DOHH2 (cell line): Measurements from ENCODE around the gene ZNF385C.
A peak's percentile ranks its signal among the peaks of the same experiment; 100 is the strongest.

Experiments used
- H3F3A ChIP-seq: fragments of 200-600 bp; sonication (generic), shearing (Covaris generic); 2 replicates; pipeline ENCODE4 v1.6.0; 2016; ENCODE audit warnings: antibody characterized with exemption, mild to moderate bottlenecking; ENCODE audit not compliant: control insufficient read depth, insufficient read depth
- H3K27ac ChIP-seq: fragments of 200-600 bp; sonication (generic); 2 replicates; pipeline ENCODE4 v1.5.1; 2014; ENCODE audit warnings: low read depth, mild to moderate bottlenecking, low read length, moderate library complexity
- H3K27me3 ChIP-seq: fragments of 200-600 bp; sonication (generic); 2 replicates; pipeline ENCODE4 v1.6.1; 2014; ENCODE audit warnings: mild to moderate bottlenecking, low read length, mixed read lengths; ENCODE audit not compliant: control insufficient read depth
- H3K36me3 ChIP-seq: fragments of 200-600 bp; sonication (generic); 2 replicates; pipeline ENCODE4 v1.6.1; 2014; ENCODE audit warnings: mild to moderate bottlenecking, low read length, moderate library complexity, mixed read lengths; ENCODE audit not compliant: control insufficient read depth
- H3K4me1 ChIP-seq: fragments of 200-600 bp; sonication (generic); 2 replicates; pipeline ENCODE4 v1.6.1; 2014; ENCODE audit warnings: mild to moderate bottlenecking, low read length, mixed read lengths; ENCODE audit not compliant: control insufficient read depth
- H3K4me2 ChIP-seq: fragments of 200-600 bp; sonication (generic); 2 replicates; pipeline ENCODE4 v1.6.0; 2014; ENCODE audit warnings: mild to moderate bottlenecking, low read length, moderate library complexity
- H3K4me3 ChIP-seq: fragments of 200-600 bp; sonication (generic); 2 replicates; pipeline ENCODE4 v1.5.1; 2014; ENCODE audit warnings: mild to moderate bottlenecking, low read length, mixed read lengths
- H3K79me2 ChIP-seq: fragments of 200-600 bp; sonication (generic); 2 replicates; pipeline ENCODE4 v1.6.1; 2014; ENCODE audit warnings: mild to moderate bottlenecking, low read length, mixed read lengths; ENCODE audit not compliant: control insufficient read depth
- H3K9me2 ChIP-seq: fragments of 200-600 bp; sonication (generic); replicated peaks from 2 replicates; pipeline ENCODE4 v1.6.1; 2014; ENCODE audit warnings: mild to moderate bottlenecking, low read length, mixed read lengths; ENCODE audit not compliant: control insufficient read depth
- H3K9me3 ChIP-seq: fragments of 200-600 bp; sonication (generic); 2 replicates; pipeline ENCODE4 v1.6.1; 2014; ENCODE audit warnings: antibody characterized with exemption, low read length, mixed read lengths; ENCODE audit not compliant: control insufficient read depth, insufficient read depth
- H4K20me1 ChIP-seq: fragments of 200-600 bp; sonication (generic); 2 replicates; pipeline ENCODE4 v1.6.0; 2014; ENCODE audit warnings: low read depth, mild to moderate bottlenecking, antibody characterized with exemption, low read length, moderate library complexity; ENCODE audit not compliant: control insufficient read depth, insufficient read depth
- CTCF ChIP-seq: fragments of 200-600 bp; sonication (generic); IDR thresholded peaks from one replicate; pipeline ENCODE4 v1.5.1; 2014; ENCODE audit warnings: antibody characterized with exemption, mild to moderate bottlenecking, low read depth, low read length; ENCODE audit not compliant: poor library complexity, severe bottlenecking
- EZH2phosphoT487 ChIP-seq: fragments of 200-600 bp; sonication (generic); IDR thresholded peaks from 2 replicates; pipeline ENCODE4 v1.6.1; 2017; ENCODE audit warnings: borderline replicate concordance, mild to moderate bottlenecking, antibody characterized with exemption, low read length, moderate library complexity, mixed read lengths

Gene ZNF385C

DNA sequence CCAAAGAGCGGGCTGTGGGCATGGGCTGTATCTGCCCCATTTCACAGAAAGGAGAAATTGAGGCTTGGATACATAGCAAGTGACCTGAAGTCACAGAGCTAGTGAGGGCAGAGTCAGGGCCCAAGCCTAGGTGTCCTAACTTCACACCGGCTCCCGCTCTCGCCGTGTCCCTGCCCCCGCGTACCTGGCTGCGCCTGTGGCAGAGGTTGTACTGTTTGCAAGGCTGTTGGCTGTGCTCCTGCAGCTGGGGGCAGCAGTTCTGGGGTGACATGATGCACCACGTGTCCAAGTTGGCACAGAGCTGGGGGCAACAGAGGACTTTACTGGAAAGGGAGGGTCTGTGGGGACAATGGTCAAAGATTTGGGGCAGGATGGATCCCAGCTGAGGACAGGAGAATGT, 10.8 kb upstream of the ZNF385C start:
- Histone ChIP-seq H3K27ac (no peak overlapping the region), H3K9me2 (no peaks in the 10 kb centered on the region), H3K36me3 (peaks cover 11% of the 10 kb centered on the region), H3K9me3 (no peaks in the 10 kb centered on the region), H3K4me1 (peaks cover 33% of the 10 kb centered on the region), H3F3A (peaks cover 5% of the 10 kb centered on the region; the same call in 1 of the 2 replicates), H3K27me3 (no peaks in the 10 kb centered on the region), H3K79me2 (no peaks in the 10 kb centered on the region), H3K4me2 (no peak overlapping the region), H4K20me1 (no peaks in the 10 kb centered on the region), H3K4me3 (no peak overlapping the region)
- TF ChIP-seq EZH2phosphoT487 (no peak), CTCF (no peak)

DNA sequence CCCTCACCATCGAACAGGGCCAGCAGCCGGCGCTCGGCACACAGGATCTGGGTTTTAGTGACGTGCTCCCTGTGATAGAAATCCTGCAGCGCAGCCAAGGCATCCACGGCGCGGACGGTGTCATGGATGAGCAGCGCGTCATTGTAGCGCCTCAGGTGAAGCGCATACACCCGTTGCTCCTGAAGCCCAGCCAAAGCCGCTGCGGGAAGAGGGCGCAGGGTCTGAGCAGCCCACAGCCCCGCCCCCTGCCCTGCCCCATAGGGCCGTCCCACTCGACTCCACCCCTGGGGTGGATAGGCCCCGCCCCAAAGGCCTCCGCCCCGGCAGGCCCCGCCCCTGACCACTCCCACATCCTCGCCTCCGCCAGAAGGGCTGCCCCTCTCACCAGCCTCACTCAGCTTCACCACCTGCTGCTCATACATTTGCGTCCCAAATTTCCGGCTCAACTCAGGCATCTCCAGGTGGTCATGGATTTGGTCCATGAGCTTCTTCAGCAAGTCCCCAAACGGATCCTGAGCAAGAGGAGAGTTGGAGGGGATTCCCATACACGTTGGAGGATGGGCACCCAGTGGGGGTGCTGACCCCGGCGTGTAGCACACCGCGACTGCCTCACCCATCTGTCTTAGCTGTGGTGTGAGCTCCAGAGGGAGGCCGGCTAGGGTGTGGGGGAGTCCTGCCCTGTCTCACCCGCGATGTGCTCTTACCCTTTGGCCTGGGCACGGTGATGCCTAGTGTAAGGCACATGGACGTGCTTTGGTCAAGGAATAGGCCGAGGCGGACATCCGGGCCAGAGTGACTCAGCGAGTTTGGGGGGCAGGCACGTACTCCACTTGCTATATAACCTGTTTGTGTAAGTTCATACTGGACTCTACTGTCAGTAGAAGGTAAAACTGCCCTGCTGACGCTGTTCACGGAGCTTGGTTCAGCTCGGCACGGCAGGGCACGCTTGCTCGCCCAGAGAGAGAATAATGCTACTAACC, 9.6 kb upstream of the ZNF385C start:
- peaks cover 3% of the 10 kb centered on the region; the same call in 1 of the 2 replicates for H3F3A ChIP-seq
- H3K4me3 ChIP-seq, result peak overlapping the region; percentile 69
- H3K27me3 ChIP-seq, result no peaks in the 10 kb centered on the region
- peaks cover 2% of the 10 kb centered on the region for H3K36me3 ChIP-seq
- no peaks in the 10 kb centered on the region for H4K20me1 ChIP-seq
- H3K9me2 ChIP-seq, result no peaks in the 10 kb centered on the region
- H3K4me2 ChIP-seq, result peak overlapping the region; percentile 84
- H3K4me1 ChIP-seq, result peaks cover 25% of the 10 kb centered on the region
- H3K9me3 ChIP-seq, result no peaks in the 10 kb centered on the region
- H3K27ac ChIP-seq, result no peak overlapping the region
- peak; percentile 15 for TF ChIP-seq CTCF
- no peak for TF ChIP-seq EZH2phosphoT487
- no peaks in the 10 kb centered on the region for H3K79me2 ChIP-seq

DNA sequence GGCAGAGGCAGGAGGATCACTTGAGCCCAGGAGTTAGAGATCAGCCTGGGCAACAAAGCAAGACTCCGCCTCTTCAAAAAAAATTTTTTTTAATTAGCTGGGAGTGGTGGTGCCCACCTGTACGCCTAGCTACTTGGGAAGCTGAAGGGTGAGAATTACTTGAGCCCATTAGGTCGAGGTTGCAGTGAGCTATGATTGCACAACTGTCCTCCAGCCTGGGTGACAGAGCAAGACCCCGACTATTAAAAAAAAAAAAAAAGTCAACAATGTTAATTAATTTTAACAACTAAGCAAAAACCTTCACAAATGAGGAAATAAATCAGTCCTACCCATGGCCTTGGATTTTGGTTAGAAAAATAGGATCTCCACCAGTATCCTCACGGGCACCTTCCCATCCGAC, 8.9 kb upstream of the ZNF385C start:
- Histone ChIP-seq H3K79me2 (no peaks in the 10 kb centered on the region), H3K4me1 (peaks cover 19% of the 10 kb centered on the region), H3K4me3 (peak overlapping the region; percentile 69), H3K4me2 (peak overlapping the region; percentile 84), H3K27ac (no peak overlapping the region), H3F3A (no peaks in the 10 kb centered on the region), H4K20me1 (no peaks in the 10 kb centered on the region), H3K27me3 (no peaks in the 10 kb centered on the region), H3K36me3 (no peaks in the 10 kb centered on the region), H3K9me2 (no peaks in the 10 kb centered on the region), H3K9me3 (no peaks in the 10 kb centered on the region)
- TF ChIP-seq CTCF (no peak), EZH2phosphoT487 (no peak)
